Panc1 (cell line): Measurements from ENCODE around the gene HEYL. TPM values are rescaled to one million over a fixed set of nuclear protein-coding genes. Genes with fewer than 3 reads are reported as not detected.

Experiments used
- ATAC-seq: fragments of 200-7000 bp; cut with Tn5 transposase; 2 replicates; pipeline ENCODE4 v1.9.1; 2020; ENCODE audit warnings: mild to moderate bottlenecking, moderate library complexity
- BruUV-seq: library from RNA; stranded (reverse); fragments of 400-500 nt; replicated peaks from 2 replicates; lab custom pipeline; 2021; lab: Mats Ljungman, UMichigan
- CTCF ChIA-PET: fragments of 300-600 bp; sonication (Branson Sonifier 250); formaldehyde crosslinking; loops from one replicate; lab custom pipeline; 2022; ENCODE audit warnings: antibody characterized with exemption; lab: Charles Lee
- POLR2A ChIA-PET: fragments of 300-600 bp; sonication (Branson Sonifier 250); formaldehyde crosslinking; loops from one replicate; lab custom pipeline; 2022; ENCODE audit warnings: antibody characterized with exemption; lab: Charles Lee
- DNase-seq: peaks from one replicate; pipeline ENCODE4 v3.0.0-alpha.2; 2010; ENCODE audit warnings: low read depth, low spot score
- H3K27ac ChIP-seq: 2 replicates; pipeline ENCODE4 v1.5.1; 2011; ENCODE audit warnings: mild to moderate bottlenecking, low read length, inconsistent platforms
- H3K27me3 ChIP-seq: fragments of 200-500 bp; sonication (Bioruptor generic); 2 replicates; pipeline ENCODE4 v1.6.0; 2014; ENCODE audit warnings: low read length, inconsistent platforms; ENCODE audit not compliant: control insufficient read depth, insufficient read depth
- H3K36me3 ChIP-seq: fragments of 200-500 bp; sonication (Bioruptor generic); 2 replicates; pipeline ENCODE4 v1.5.1; 2014; ENCODE audit warnings: inconsistent platforms, mild to moderate bottlenecking, low read length, moderate library complexity; ENCODE audit not compliant: control insufficient read depth, insufficient read depth
- H3K4me1 ChIP-seq: 2 replicates; pipeline ENCODE4 v1.5.1; 2011; ENCODE audit warnings: inconsistent platforms, mild to moderate bottlenecking, low read length, moderate library complexity; ENCODE audit not compliant: control insufficient read depth, insufficient read depth
- H3K4me3 ChIP-seq, 2 experiments: 2 replicates each; pipeline ENCODE4 v1.5.1; 2011 to 2012; ENCODE audit warnings: low read depth in 2 of 2, low read length in 2 of 2, mild to moderate bottlenecking in 2 of 2, inconsistent platforms in 1 of 2, moderate library complexity in 1 of 2
- H3K9me3 ChIP-seq: fragments of 200-500 bp; sonication (Bioruptor generic); 2 replicates; pipeline ENCODE4 v1.5.1; 2014; ENCODE audit warnings: low read depth, mild to moderate bottlenecking, inconsistent platforms, low read length, moderate library complexity; ENCODE audit not compliant: control insufficient read depth, insufficient read depth
- POLR2AphosphoS5 ChIP-seq: IDR thresholded peaks from 2 replicates; pipeline ENCODE4 v1.6.1; 2012; ENCODE audit warnings: mild to moderate bottlenecking, low read depth, low read length, moderate library complexity
- SIN3A ChIP-seq: IDR thresholded peaks from 2 replicates; pipeline ENCODE4 v1.6.1; 2012; ENCODE audit warnings: low read depth, mild to moderate bottlenecking, low read length, moderate library complexity, borderline replicate concordance; ENCODE audit not compliant: insufficient read depth
- TCF7L2 ChIP-seq: IDR thresholded peaks from 2 replicates; pipeline ENCODE4 v1.6.1; 2011; ENCODE audit warnings: mild to moderate bottlenecking, low read depth, low read length, inconsistent platforms
- in situ Hi-C: cut with HindIII; loops from 2 replicates; pipeline ENCODE4 v1.10.0; 2016; ENCODE audit warnings: low sequenced_read_pairs, low pct_unique_long_range_greater_than_20kb
- intact Hi-C: fragments of 100-400 bp; cut with micrococcal nuclease; formaldehyde crosslinking; loops from one replicate; pipeline ENCODE4 v1.10.0; 2022; ENCODE audit not compliant: unreplicated experiment
- total RNA-seq: library from RNA; stranded (reverse); gene quantifications from one replicate; pipeline ENCODE4 v1.2.1, GENCODE V29; 2021; ENCODE audit not compliant: unreplicated experiment
- TF ChIP-seq, protein P1 (sequence below), 2 experiments: IDR thresholded peaks; 2 replicates each; pipeline ENCODE4 v1.6.1; 2011 to 2012; ENCODE audit warnings: low read depth in 2 of 2, control low read depth in 1 of 2, low read length in 1 of 2, mild to moderate bottlenecking in 1 of 2, moderate library complexity in 1 of 2; ENCODE audit not compliant: insufficient read depth in 1 of 2
- TF ChIP-seq, protein P2 (sequence below): fragments of 450-650 bp; IDR thresholded peaks from 2 replicates; pipeline ENCODE4 v1.5.1; 2017; ENCODE audit warnings: mild to moderate bottlenecking

Gene HEYL
- total RNA-seq, 1 experiment from 2014 or later: 2.3 TPM

DNA sequence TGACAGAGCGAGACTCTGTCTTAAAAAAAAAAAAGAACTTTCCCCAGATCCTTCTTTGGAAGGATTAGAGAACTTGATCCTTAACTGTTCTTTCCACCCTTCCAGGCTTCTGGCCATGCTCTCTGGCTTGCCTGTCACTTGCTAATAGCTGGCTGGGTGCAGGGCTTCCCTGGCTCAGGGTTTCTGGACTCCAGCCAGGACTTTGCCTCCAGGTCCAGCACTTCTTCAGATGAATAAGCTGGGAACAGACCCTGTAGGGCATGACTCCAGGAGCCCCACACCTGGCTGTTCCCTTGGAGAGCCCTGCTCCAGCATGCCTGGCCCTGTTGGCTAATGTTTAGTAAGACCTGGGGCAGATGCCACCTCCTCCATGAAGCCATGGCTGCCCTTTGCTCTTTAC, 35.8 kb upstream of the HEYL start:
- Histone ChIP-seq H3K4me3 (no peak overlapping the region), H3K27me3 (peaks cover 13% of the 10 kb centered on the region), H3K36me3 (no peaks in the 10 kb centered on the region), H3K9me3 (no peaks in the 10 kb centered on the region), H3K4me1 (no peaks in the 10 kb centered on the region), H3K27ac (no peak overlapping the region)
- no peak for ATAC-seq
- DNase-seq: no peak
- POLR2A ChIA-PET: no interaction called here
- BruUV-seq: no TSS peak
- TF ChIP-seq SIN3A: no peak
- TF ChIP-seq, protein P1, sequence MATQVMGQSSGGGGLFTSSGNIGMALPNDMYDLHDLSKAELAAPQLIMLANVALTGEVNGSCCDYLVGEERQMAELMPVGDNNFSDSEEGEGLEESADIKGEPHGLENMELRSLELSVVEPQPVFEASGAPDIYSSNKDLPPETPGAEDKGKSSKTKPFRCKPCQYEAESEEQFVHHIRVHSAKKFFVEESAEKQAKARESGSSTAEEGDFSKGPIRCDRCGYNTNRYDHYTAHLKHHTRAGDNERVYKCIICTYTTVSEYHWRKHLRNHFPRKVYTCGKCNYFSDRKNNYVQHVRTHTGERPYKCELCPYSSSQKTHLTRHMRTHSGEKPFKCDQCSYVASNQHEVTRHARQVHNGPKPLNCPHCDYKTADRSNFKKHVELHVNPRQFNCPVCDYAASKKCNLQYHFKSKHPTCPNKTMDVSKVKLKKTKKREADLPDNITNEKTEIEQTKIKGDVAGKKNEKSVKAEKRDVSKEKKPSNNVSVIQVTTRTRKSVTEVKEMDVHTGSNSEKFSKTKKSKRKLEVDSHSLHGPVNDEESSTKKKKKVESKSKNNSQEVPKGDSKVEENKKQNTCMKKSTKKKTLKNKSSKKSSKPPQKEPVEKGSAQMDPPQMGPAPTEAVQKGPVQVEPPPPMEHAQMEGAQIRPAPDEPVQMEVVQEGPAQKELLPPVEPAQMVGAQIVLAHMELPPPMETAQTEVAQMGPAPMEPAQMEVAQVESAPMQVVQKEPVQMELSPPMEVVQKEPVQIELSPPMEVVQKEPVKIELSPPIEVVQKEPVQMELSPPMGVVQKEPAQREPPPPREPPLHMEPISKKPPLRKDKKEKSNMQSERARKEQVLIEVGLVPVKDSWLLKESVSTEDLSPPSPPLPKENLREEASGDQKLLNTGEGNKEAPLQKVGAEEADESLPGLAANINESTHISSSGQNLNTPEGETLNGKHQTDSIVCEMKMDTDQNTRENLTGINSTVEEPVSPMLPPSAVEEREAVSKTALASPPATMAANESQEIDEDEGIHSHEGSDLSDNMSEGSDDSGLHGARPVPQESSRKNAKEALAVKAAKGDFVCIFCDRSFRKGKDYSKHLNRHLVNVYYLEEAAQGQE (IDR thresholded peaks at IDR 0.05; ENCODE audit: insufficient read depth in 1 of 2, low read depth in 2 of 2, low read length in 1 of 2): no peak
- TF ChIP-seq POLR2AphosphoS5: no peak
- TF ChIP-seq TCF7L2: no peak
- TF ChIP-seq, protein P2, sequence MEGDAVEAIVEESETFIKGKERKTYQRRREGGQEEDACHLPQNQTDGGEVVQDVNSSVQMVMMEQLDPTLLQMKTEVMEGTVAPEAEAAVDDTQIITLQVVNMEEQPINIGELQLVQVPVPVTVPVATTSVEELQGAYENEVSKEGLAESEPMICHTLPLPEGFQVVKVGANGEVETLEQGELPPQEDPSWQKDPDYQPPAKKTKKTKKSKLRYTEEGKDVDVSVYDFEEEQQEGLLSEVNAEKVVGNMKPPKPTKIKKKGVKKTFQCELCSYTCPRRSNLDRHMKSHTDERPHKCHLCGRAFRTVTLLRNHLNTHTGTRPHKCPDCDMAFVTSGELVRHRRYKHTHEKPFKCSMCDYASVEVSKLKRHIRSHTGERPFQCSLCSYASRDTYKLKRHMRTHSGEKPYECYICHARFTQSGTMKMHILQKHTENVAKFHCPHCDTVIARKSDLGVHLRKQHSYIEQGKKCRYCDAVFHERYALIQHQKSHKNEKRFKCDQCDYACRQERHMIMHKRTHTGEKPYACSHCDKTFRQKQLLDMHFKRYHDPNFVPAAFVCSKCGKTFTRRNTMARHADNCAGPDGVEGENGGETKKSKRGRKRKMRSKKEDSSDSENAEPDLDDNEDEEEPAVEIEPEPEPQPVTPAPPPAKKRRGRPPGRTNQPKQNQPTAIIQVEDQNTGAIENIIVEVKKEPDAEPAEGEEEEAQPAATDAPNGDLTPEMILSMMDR: no peak
- intact Hi-C loops (no loop called here), in situ Hi-C loops (no loop called here)
- CTCF ChIA-PET: interaction anchor here (0.7 kb wide), 1 partner anchor 14 kb away, joined by 3 read pairs; no protein-coding TSS in a partner anchor

- DNase-seq: no peak
- TF ChIP-seq SIN3A: no peak
- TF ChIP-seq, protein P1 (IDR thresholded peaks at IDR 0.05; ENCODE audit: insufficient read depth in 1 of 2, low read depth in 2 of 2, low read length in 1 of 2): no peak
- no peak for TF ChIP-seq TCF7L2
- TF ChIP-seq, protein P2: no peak
- no peak for TF ChIP-seq POLR2AphosphoS5
- in situ Hi-C loops (no loop called here), intact Hi-C loops (no loop called here)
- no peak for ATAC-seq
- Histone ChIP-seq H3K27ac (no peak overlapping the region), H3K9me3 (no peaks in the 10 kb centered on the region), H3K4me3 (no peak overlapping the region), H3K36me3 (no peaks in the 10 kb centered on the region), H3K4me1 (no peaks in the 10 kb centered on the region), H3K27me3 (peaks cover 13% of the 10 kb centered on the region)
- no TSS peak for BruUV-seq
- ChIA-PET CTCF (no interaction called here), POLR2A (no interaction called here)
These were observed 33.8 kb upstream of the HEYL start for GRCh38 chr1:39673215-39673614.
